GM12873 (cell line): ENCODE measurements around the gene TYSND1.

ENCODE experiments used
- TF ChIP-seq, protein P1 (sequence below): IDR thresholded peaks from 2 replicates; pipeline ENCODE4 v1.5.1; 2012; ENCODE audit warnings: low read depth, mild to moderate bottlenecking, moderate library complexity, low read length, control low read depth; ENCODE audit not compliant: insufficient read depth; ENCODE audit errors: missing control alignments

The TYSND1 gene

DNA sequence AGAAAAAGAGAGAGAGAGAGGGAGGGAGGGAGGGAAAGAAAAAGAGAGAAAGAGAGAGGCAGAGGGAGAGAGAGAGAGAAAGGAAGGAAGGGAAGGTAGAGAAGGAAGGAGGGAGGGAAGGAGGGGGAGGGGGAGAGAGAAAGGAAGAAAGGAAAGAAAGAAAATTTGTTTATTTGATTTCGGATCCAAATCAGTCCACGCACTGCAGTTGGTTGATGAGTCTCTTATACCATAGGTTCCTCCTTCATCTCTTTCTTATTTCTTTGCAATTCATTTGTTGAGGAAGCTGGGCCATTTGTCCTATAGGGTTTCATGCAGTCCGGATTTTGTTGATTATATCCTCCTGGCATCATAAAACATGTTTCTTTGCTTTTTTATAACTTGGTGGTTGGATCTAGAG, 48.2 kb downstream of the TYSND1 start:
- TF ChIP-seq, protein P1, sequence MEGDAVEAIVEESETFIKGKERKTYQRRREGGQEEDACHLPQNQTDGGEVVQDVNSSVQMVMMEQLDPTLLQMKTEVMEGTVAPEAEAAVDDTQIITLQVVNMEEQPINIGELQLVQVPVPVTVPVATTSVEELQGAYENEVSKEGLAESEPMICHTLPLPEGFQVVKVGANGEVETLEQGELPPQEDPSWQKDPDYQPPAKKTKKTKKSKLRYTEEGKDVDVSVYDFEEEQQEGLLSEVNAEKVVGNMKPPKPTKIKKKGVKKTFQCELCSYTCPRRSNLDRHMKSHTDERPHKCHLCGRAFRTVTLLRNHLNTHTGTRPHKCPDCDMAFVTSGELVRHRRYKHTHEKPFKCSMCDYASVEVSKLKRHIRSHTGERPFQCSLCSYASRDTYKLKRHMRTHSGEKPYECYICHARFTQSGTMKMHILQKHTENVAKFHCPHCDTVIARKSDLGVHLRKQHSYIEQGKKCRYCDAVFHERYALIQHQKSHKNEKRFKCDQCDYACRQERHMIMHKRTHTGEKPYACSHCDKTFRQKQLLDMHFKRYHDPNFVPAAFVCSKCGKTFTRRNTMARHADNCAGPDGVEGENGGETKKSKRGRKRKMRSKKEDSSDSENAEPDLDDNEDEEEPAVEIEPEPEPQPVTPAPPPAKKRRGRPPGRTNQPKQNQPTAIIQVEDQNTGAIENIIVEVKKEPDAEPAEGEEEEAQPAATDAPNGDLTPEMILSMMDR: no peak

DNA sequence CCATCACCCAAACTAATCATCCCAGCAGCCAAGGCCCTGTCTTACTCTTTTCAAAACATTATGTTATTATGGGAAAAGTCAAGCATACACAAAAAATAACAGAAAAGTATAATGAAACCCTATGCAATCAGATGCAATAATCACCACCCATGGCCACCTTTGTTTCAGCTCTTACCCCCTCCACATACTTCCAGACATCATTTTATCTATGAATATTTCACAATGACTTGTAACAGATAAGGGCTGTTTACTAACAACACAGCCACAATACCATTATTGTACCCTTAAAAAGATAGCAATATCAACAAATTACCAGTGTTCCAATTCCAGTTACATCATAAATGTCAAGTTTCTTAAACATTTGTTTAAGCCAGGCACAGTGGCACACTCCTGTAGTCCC, 49.0 kb downstream of the TYSND1 start:
- TF ChIP-seq, protein P1: no peak

DNA sequence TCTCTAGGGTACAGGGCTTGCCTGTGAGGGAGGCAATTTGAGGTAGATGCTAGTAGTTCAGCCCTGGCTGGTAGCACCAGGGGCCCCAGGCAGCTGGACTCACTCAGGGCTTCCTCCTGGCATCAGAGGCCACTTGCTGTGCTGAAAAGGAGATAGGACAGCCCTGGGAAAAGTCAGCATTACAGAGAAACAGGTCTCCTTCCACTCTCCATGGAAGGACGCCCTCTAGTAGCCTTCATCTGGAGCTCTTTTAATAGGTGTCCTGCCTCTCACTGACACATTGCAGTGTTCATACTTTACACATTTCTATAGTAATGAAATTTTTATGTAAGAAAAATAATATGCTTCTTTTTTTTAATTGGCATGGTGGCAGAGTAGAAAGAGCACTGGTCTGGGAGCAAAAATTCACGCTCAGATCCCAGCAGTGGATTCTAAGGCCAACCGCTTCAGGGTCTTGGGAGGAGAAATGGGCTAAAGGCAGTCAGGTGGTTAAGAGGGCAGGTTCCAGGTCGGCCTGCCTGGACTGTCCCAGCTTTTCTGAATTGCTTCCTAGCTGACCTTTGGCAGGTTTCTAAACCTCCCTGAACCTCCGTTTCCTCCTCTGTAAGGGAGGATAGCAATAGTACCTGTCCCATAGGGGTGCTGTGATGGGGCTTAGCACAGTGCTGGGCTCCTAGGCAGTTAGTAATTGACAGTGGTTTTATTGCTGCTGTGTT, 49.6 kb downstream of the TYSND1 start:
- TF ChIP-seq, protein P1: no peak

DNA sequence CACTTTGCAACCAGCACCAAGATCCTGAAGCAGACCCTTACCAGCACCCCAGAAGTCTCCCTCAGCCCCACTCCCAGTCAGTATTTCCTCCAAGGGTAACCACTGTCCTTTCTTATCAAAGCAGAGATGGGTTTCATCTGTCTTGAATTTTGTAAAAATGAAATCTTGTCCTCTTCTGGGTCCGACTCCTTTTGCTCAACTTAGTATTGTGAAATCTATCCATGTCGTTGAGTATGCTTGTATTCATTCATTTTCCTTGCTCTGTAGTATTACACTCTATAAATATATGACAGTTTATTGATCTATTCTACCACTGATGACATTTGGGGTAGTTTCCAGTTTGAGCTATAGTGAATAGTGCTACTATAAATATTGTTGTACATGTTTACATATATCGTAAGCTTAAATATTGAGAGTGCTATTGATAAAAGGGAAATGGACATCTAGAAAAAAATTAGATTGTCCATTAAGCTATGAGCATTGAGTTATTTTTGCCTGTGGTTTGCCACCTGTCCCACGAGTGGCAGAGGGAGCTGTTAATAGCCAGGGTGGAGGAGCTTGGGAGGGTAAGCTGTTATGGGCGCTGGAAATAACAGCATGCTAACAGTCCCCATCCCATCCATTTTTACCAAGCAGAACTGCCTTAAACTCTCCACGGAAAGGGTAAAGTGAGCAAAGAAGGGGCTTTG, 50.3 kb downstream of the TYSND1 start:
- TF ChIP-seq, protein P1: no peak

DNA sequence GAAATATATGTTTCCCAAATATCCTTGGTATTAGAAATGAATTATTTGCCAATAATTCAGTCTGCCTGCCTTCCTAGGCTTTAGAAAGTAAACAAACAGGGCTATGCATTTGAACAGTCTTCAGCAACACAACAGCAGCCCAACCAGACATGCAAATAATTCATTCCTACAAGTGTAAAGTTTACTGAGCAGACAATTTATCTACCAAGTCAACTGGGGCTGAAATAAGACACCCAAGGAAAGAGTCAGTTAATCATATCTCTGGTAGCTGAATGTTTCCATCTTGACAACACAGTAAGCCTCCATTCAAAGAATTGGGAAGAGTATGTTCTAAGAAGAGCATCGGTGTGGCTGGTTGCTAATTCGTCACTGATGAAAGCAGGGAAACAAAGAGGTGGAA, 52.2 kb downstream of the TYSND1 start:
- TF ChIP-seq, protein P1: no peak

DNA sequence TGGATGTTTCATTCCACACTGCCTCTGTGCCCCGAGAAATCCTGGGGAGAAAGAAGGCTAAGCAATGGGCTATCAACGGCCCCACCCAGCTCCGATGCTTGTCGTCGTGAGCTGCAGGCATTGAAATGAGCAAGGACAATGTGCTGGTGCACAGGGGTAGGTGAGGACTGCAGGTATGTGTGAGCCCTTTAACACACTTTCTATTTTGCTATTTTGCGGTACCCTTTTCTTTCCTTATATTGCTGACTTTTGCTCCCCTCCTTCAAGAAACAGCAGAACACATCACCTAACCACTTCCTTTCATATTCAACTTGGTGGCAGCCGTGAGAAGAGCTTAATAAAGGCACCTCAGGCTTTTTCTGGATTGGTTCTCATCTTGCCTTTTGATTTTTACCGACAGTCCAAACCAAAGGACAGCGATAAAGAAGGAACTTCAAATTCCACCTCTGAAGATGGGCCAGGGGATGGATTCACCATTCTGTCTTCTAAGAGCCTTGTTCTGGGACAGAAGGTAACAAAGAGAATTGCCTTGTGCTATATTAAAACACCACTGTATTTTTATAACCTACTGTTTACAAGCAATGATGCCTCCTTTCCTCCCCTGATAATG, 53.1 kb downstream of the TYSND1 start:
- TF ChIP-seq, protein P1: no peak

DNA sequence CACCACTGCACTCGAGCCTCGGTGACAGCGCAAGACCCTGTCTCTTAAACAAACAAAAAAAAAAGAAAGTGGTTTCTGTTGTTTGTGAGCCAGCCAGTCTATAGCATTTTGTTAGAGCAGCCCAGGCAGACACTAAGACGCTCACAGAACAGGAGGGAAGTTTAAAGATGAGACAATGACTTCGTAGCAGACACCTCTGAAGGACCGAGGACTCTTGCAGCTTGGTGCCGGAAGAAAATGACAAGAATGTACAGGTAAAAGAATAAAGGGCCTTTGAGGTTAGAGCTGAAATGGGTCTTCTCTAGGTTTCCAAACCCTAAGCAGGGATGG, 54.1 kb downstream of the TYSND1 start:
- TF ChIP-seq, protein P1: no peak
